ENCODE results near the gene PTPRS.

Gene PTPRS

GRCh38 chr19:5372572-5373200, 32.1 kb upstream of the PTPRS start:
- TF ChIP-seq CTCF (IDR thresholded peaks at IDR 0.05; ENCODE audit: borderline replicate concordance, extremely low read depth, low read length, poor library complexity, severe bottlenecking), result no peak
- no peak for TF ChIP-seq EZH2 (IDR thresholded peaks at IDR 0.05; ENCODE audit: borderline replicate concordance, low read depth, low read length, severe bottlenecking)
- no peak overlapping the region for H2AFZ ChIP-seq (ENCODE audit: low read depth, low read length)
- ATAC-seq (ENCODE audit: insufficient read depth, low read depth), result no peak

GRCh38 chr19:5369962-5370367, 29.4 kb upstream of the PTPRS start:
- TF ChIP-seq EZH2 (IDR thresholded peaks at IDR 0.05; ENCODE audit: borderline replicate concordance, low read depth, low read length, severe bottlenecking) (no peak), CTCF (IDR thresholded peaks at IDR 0.05; ENCODE audit: borderline replicate concordance, extremely low read depth, low read length, poor library complexity, severe bottlenecking) (peak; percentile 84)
- no peak overlapping the region for H3K27ac ChIP-seq (ENCODE audit: low read length)
- H3K4me3 ChIP-seq (ENCODE audit: low read depth in 1 of 2, low read length in 2 of 2), result no peak overlapping the region
- no peak overlapping the region for H3K9ac ChIP-seq (ENCODE audit: low read depth, low read length)
- H3K4me1 ChIP-seq (ENCODE audit: insufficient read depth, low read length), result no peaks in the 10 kb centered on the region
- H3K79me2 ChIP-seq (ENCODE audit: insufficient read depth, low read length), result no peaks in the 10 kb centered on the region
- H3K9me3 ChIP-seq (ENCODE audit: insufficient read depth, low read length, severe bottlenecking), result no peaks in the 10 kb centered on the region
- no peaks in the 10 kb centered on the region for H3K36me3 ChIP-seq (ENCODE audit: insufficient read depth, low read length)
- no peak overlapping the region for H3K4me2 ChIP-seq (ENCODE audit: insufficient read depth, low read length)
- no peaks in the 10 kb centered on the region for H3K27me3 ChIP-seq (ENCODE audit: insufficient read depth, low read length, poor library complexity)
- 0 out of 3 replicates have a peak, but pooled peaks have one; percentile 57 for ATAC-seq (ENCODE audit: insufficient read depth, low read depth)
- no peak overlapping the region for H2AFZ ChIP-seq (ENCODE audit: low read depth, low read length)
- peak; percentile 60 for DNase-seq
- no peaks in the 10 kb centered on the region; the same call in 1 of the 2 replicates for H4K20me1 ChIP-seq (ENCODE audit: insufficient read depth, low read length)

More at GRCh38 chr19:5372572-5373200, 32.1 kb upstream of the PTPRS start:
- Histone ChIP-seq H4K20me1 (ENCODE audit: insufficient read depth, low read length) (no peaks in the 10 kb centered on the region; the same call in 1 of the 2 replicates), H3K9ac (ENCODE audit: low read depth, low read length) (no peak overlapping the region), H3K27me3 (ENCODE audit: insufficient read depth, low read length, poor library complexity) (no peaks in the 10 kb centered on the region), H3K4me2 (ENCODE audit: insufficient read depth, low read length) (no peak overlapping the region), H3K79me2 (ENCODE audit: insufficient read depth, low read length) (no peaks in the 10 kb centered on the region), H3K27ac (ENCODE audit: low read length) (no peak overlapping the region), H3K4me3 (ENCODE audit: low read depth in 1 of 2, low read length in 2 of 2) (no peak overlapping the region), H3K36me3 (ENCODE audit: insufficient read depth, low read length) (no peaks in the 10 kb centered on the region), H3K4me1 (ENCODE audit: insufficient read depth, low read length) (no peaks in the 10 kb centered on the region), H3K9me3 (ENCODE audit: insufficient read depth, low read length, severe bottlenecking) (no peaks in the 10 kb centered on the region)
- no peak for DNase-seq

- no peaks in the 10 kb centered on the region for H3K27me3 ChIP-seq (ENCODE audit: insufficient read depth, low read length, poor library complexity)
- no peak overlapping the region for H3K4me3 ChIP-seq (ENCODE audit: low read depth in 1 of 2, low read length in 2 of 2)
- TF ChIP-seq EZH2 (IDR thresholded peaks at IDR 0.05; ENCODE audit: borderline replicate concordance, low read depth, low read length, severe bottlenecking) (no peak), CTCF (IDR thresholded peaks at IDR 0.05; ENCODE audit: borderline replicate concordance, extremely low read depth, low read length, poor library complexity, severe bottlenecking) (no peak)
- no peaks in the 10 kb centered on the region; the same call in 1 of the 2 replicates for H4K20me1 ChIP-seq (ENCODE audit: insufficient read depth, low read length)
- DNase-seq (no peak), ATAC-seq (ENCODE audit: insufficient read depth, low read depth) (no peak)
- H3K4me2 ChIP-seq (ENCODE audit: insufficient read depth, low read length), result no peak overlapping the region
- no peak overlapping the region for H2AFZ ChIP-seq (ENCODE audit: low read depth, low read length)
- H3K27ac ChIP-seq (ENCODE audit: low read length), result no peak overlapping the region
- no peaks in the 10 kb centered on the region for H3K9me3 ChIP-seq (ENCODE audit: insufficient read depth, low read length, severe bottlenecking)
- no peak overlapping the region for H3K9ac ChIP-seq (ENCODE audit: low read depth, low read length)
- no peaks in the 10 kb centered on the region for H3K4me1 ChIP-seq (ENCODE audit: insufficient read depth, low read length)
- no peaks in the 10 kb centered on the region for H3K79me2 ChIP-seq (ENCODE audit: insufficient read depth, low read length)
- no peaks in the 10 kb centered on the region for H3K36me3 ChIP-seq (ENCODE audit: insufficient read depth, low read length)
Observed at GRCh38 chr19:5369304-5369703, 28.7 kb upstream of the PTPRS start.
